T-cell (primary cell): ENCODE measurements around the gene GPRC5C. TPM values are rescaled to one million over a fixed set of nuclear protein-coding genes. Genes with fewer than 3 reads are reported as not detected.

Experiments used
- ATAC-seq, 4 experiments: fragments of 200-7000 bp in 3 of 4; fragments of 150-1000 bp in 1 of 4; cut with Tn5 transposase; replicated peaks in 1 of 4; 1 replicate in 3 of 4; 2 replicates in 1 of 4; pipeline ENCODE4 v1.10.0; 2021; ENCODE audit warnings: moderate library complexity in 3 of 4, mild to moderate bottlenecking in 2 of 4, moderate number of reproducible peaks in 1 of 4
- CTCF ChIA-PET, 2 donors: fragments of 300-600 bp; sonication (Branson Sonifier 250); formaldehyde crosslinking; loops; one replicate each; lab custom pipeline; 2022; ENCODE audit warnings: antibody characterized with exemption in 2 of 2; lab: Charles Lee
- POLR2A ChIA-PET, 2 donors: fragments of 300-600 bp; sonication (Branson Sonifier 250); formaldehyde crosslinking; loops; one replicate each; lab custom pipeline; 2022; ENCODE audit warnings: antibody characterized with exemption in 2 of 2; lab: Charles Lee
- DNase-seq, 35 experiments: peaks; one replicate each; pipeline versions ENCODE4 v3.0.0 to v3.0.0-alpha.2; 2013 to 2023
- H3K27ac ChIP-seq: one replicate; pipeline ENCODE4 v1.5.1; 2013; ENCODE audit warnings: low read length
- H3K27me3 ChIP-seq, 2 experiments: replicated peaks in 1 of 2; 1 replicate in 1 of 2; 2 replicates in 1 of 2; pipeline versions ENCODE4 v1.6.1 to v1.7.0; 2013; ENCODE audit warnings: low read length in 1 of 2, mixed read lengths in 1 of 2; ENCODE audit not compliant: control insufficient read depth in 2 of 2, insufficient read depth in 2 of 2; ENCODE audit errors: extremely low read depth in 1 of 2
- H3K36me3 ChIP-seq, 2 donors: 1 replicate in 1 of 2; 2 replicates in 1 of 2; pipeline versions ENCODE4 v1.6.1 to v1.7.0; 2013; ENCODE audit warnings: low read length in 1 of 2; ENCODE audit not compliant: control insufficient read depth in 2 of 2, insufficient read depth in 1 of 2; ENCODE audit errors: extremely low read depth in 1 of 2
- H3K4me1 ChIP-seq, 2 experiments: 1 replicate in 1 of 2; 2 replicates in 1 of 2; pipeline versions ENCODE4 v1.6.1 to v1.7.0; 2013; ENCODE audit warnings: low read length in 2 of 2, mixed read lengths in 1 of 2; ENCODE audit not compliant: insufficient read depth in 2 of 2, control insufficient read depth in 1 of 2; ENCODE audit errors: extremely low read depth in 1 of 2
- H3K4me3 ChIP-seq, 2 donors: 1 replicate in 1 of 2; 2 replicates in 1 of 2; pipeline versions ENCODE4 v1.5.1 to v1.7.0; 2013; ENCODE audit warnings: mild to moderate bottlenecking in 2 of 2, low read length in 1 of 2, moderate library complexity in 1 of 2; ENCODE audit not compliant: control insufficient read depth in 1 of 2; ENCODE audit errors: extremely low read depth in 1 of 2
- H3K9me3 ChIP-seq: 2 replicates; pipeline ENCODE4 v1.7.0; 2013
- H3K27ac Mint-ChIP-seq, 2 donors: one replicate each; pipeline ENCODE4 v1.8.0; 2020 to 2021; ENCODE audit warnings: mild to moderate bottlenecking in 2 of 2, mixed read lengths in 2 of 2
- H3K27me3 Mint-ChIP-seq, 2 donors: one replicate each; pipeline ENCODE4 v1.8.0; 2021 to 2022; ENCODE audit warnings: mixed read lengths in 2 of 2
- H3K36me3 Mint-ChIP-seq: one replicate; pipeline ENCODE4 v1.8.0; 2021; ENCODE audit warnings: mixed read lengths
- H3K4me1 Mint-ChIP-seq, 3 donors: one replicate each; pipeline ENCODE4 v1.8.0; 2020 to 2022; ENCODE audit warnings: mixed read lengths in 3 of 3, mild to moderate bottlenecking in 1 of 3
- H3K4me3 Mint-ChIP-seq, 3 donors: one replicate each; pipeline ENCODE4 v1.8.0; 2020 to 2022; ENCODE audit warnings: mild to moderate bottlenecking in 3 of 3, mixed read lengths in 3 of 3, moderate library complexity in 3 of 3
- H3K9me3 Mint-ChIP-seq, 3 donors: one replicate each; pipeline ENCODE4 v1.8.0; 2020 to 2022; ENCODE audit warnings: mixed read lengths in 3 of 3
- WGBS: methylation state at CpG from one replicate; pipeline ENCODE4 v1.1.5; 2013; ENCODE audit warnings: missing lambda C conversion rate; ENCODE audit not compliant: insufficient coverage; 5-methylcytosine and 5-hydroxymethylcytosine counted together
- total RNA-seq, 35 experiments: library from RNA in 6 of 35; stranded (reverse) in 6 of 35; fragments of 120-200 nt in 1 of 35; gene quantifications; one replicate each; pipeline versions ENCODE4 v1.2.1 to v1.2.4 and lab custom pipeline; 2013 to 2026

The GPRC5C gene
- total RNA-seq, 5 donors from 2014 or later (not counting 1 experiment from before 2014, with no cell fraction given), result 0.46 to 1.5 (median 0.55) TPM; not detected in 2

DNA sequence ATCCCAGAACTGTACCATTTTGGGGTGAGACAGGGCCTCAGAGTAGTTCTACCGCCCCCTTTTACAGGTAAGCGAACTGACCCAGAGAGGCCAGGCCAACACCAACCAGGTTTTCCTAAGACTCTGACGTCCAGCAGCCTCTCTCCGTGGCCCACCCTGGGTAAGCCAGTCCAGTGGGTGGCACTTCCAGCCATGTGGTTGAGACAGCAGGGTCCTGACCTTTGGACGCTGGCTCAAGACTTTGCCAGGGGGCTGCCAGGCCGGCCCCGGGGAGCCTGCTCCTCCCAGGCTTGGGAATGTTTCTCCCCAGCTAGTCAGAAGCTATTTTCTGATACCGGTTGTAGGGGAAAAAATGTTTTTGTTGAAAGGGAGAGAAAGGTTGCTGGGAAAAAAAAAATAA is 16.9 kb downstream of the GPRC5C start:
- no peak for DNase-seq
- 91% methylated on average over 7 of the region's 8 CpGs for WGBS
- Mint-ChIP-seq H3K27ac (no peak overlapping the region), H3K4me1 (peaks cover 0 to 16% (median 16%) of the 10 kb centered on the region in 3 donors), H3K9me3 (no peaks in the 10 kb centered on the region), H3K4me3 (no peak overlapping the region), H3K36me3 (no peaks in the 10 kb centered on the region), H3K27me3 (peaks cover 4 to 7% of the 10 kb centered on the region in 2 donors)
- Histone ChIP-seq H3K36me3 (no peaks in the 10 kb centered on the region), H3K4me3 (no peak overlapping the region), H3K4me1 (peaks cover 2 to 26% of the 10 kb centered on the region in 2 experiments), H3K9me3 (no peaks in the 10 kb centered on the region), H3K27me3 (peaks cover 0 to 49% of the 10 kb centered on the region in 2 experiments), H3K27ac (no peak overlapping the region)
- ChIA-PET POLR2A (no interaction called here), CTCF (interaction anchor here (0.6 to 0.7 kb wide), 2 partner anchors 48 to 79 kb away, joined by 3 to 4 read pairs; no protein-coding TSS in a partner anchor)
- ATAC-seq, result no peak

GRCh38 chr17:74449306-74449705 is 17.4 kb downstream of the GPRC5C start:
- Mint-ChIP-seq H3K36me3 (no peaks in the 10 kb centered on the region), H3K4me3 (no peak overlapping the region), H3K4me1 (peaks cover 0 to 17% (median 16%) of the 10 kb centered on the region in 3 donors), H3K9me3 (no peaks in the 10 kb centered on the region), H3K27me3 (peaks cover 4% of the 10 kb centered on the region in 2 donors), H3K27ac (no peak overlapping the region)
- Histone ChIP-seq H3K27ac (no peak overlapping the region), H3K27me3 (peaks cover 0 to 45% of the 10 kb centered on the region in 2 experiments), H3K9me3 (no peaks in the 10 kb centered on the region), H3K4me1 (peaks cover 2 to 30% of the 10 kb centered on the region in 2 experiments), H3K4me3 (no peak overlapping the region), H3K36me3 (no peaks in the 10 kb centered on the region)
- POLR2A ChIA-PET, result interaction anchor here in 1 of 2 donors (0.7 kb wide), 1 partner anchor 111 kb away, joined by 3 read pairs; no protein-coding TSS in a partner anchor
- ATAC-seq (no peak), DNase-seq (no peak)
- CTCF ChIA-PET, result no interaction called here
- 85% methylated on average over 10 of the region's 11 CpGs for WGBS

DNA sequence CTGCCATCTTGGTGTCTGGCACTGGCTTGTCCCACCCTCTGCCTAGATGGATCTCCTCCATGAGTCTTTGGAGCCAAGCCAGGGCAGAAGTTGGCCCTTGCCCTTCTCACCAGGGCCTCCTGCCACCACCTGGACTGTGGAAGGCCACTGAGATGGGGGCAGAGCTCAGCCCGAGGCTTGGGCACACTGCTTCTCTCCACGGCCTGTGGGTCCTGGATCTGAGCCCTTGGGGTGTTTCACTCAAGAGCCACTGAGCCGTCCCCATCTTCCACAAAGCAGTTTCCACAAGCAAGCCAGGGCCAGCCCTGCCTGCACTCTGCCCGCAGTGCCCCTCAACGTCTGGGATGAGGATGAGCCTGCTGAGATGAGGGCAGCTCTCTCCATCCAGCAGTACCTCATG is 17.9 kb downstream of the GPRC5C start:
- no peak overlapping the region for H3K27ac ChIP-seq
- no peaks in the 10 kb centered on the region for H3K36me3 Mint-ChIP-seq
- 75% methylated on average over 2 of the region's 5 CpGs for WGBS
- H3K36me3 ChIP-seq, result no peaks in the 10 kb centered on the region
- H3K4me3 Mint-ChIP-seq, result no peak overlapping the region
- no peak overlapping the region for H3K4me3 ChIP-seq
- DNase-seq (no peak), ATAC-seq (no peak)
- ChIA-PET CTCF (no interaction called here), POLR2A (interaction anchor here in 1 of 2 donors (0.7 kb wide), 1 partner anchor 111 kb away, joined by 3 read pairs; no protein-coding TSS in a partner anchor)
- peaks cover 0 to 18% (median 18%) of the 10 kb centered on the region in 3 donors for H3K4me1 Mint-ChIP-seq
- peaks cover 4% of the 10 kb centered on the region in 2 donors for H3K27me3 Mint-ChIP-seq
- no peaks in the 10 kb centered on the region for H3K9me3 ChIP-seq
- H3K27me3 ChIP-seq, result peaks cover 0 to 45% of the 10 kb centered on the region in 2 experiments
- peaks cover 2 to 34% of the 10 kb centered on the region in 2 experiments for H3K4me1 ChIP-seq
- no peaks in the 10 kb centered on the region for H3K9me3 Mint-ChIP-seq
- no peak overlapping the region for H3K27ac Mint-ChIP-seq

GRCh38 chr17:74450231-74450630 is 18.3 kb downstream of the GPRC5C start:
- WGBS, result 87% methylated on average over 3 of the region's 3 CpGs
- H3K9me3 Mint-ChIP-seq, result no peaks in the 10 kb centered on the region
- H3K27me3 ChIP-seq, result peaks cover 0 to 41% of the 10 kb centered on the region in 2 experiments
- no peak for DNase-seq
- H3K27ac Mint-ChIP-seq, result no peak overlapping the region
- no peak for ATAC-seq
- H3K9me3 ChIP-seq, result no peaks in the 10 kb centered on the region
- H3K36me3 ChIP-seq, result no peaks in the 10 kb centered on the region
- H3K27ac ChIP-seq, result no peak overlapping the region
- peaks cover 4% of the 10 kb centered on the region in 2 donors for H3K27me3 Mint-ChIP-seq
- peaks cover 2 to 35% of the 10 kb centered on the region in 2 experiments for H3K4me1 ChIP-seq
- H3K4me3 Mint-ChIP-seq, result no peak overlapping the region
- ChIA-PET POLR2A (no interaction called here), CTCF (no interaction called here)
- H3K4me1 Mint-ChIP-seq, result peaks cover 0 to 18% (median 18%) of the 10 kb centered on the region in 3 donors
- H3K4me3 ChIP-seq, result no peak overlapping the region
- no peaks in the 10 kb centered on the region for H3K36me3 Mint-ChIP-seq

DNA sequence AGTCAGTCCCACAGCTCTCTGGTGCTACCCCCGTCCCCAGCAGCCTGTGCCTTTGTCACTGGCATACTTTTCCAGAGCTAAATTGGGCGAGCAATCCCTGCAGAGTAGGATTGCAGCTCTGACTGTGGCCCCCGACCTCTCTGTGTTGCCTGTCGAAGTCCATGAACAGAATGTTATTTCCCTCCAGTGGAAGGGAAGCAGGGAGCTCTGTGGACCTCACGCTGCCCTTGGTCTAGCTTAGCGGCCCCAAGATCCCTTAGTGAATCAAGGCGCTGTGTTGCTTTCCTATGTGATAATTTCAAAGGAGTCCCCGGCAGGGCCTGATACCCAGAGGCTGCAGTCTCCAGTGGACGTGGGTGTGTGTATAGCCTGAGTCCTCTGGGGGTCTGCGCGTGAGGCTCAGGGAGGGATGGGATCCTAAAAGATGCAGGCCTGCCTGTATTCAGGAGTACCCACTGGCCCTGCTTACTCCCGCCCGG is 19.1 kb downstream of the GPRC5C start:
- no peak overlapping the region for H3K4me3 Mint-ChIP-seq
- H3K36me3 ChIP-seq, result no peaks in the 10 kb centered on the region
- H3K9me3 Mint-ChIP-seq, result no peaks in the 10 kb centered on the region
- H3K27me3 ChIP-seq, result peaks cover 0 to 36% of the 10 kb centered on the region in 2 experiments
- ChIA-PET CTCF (no interaction called here), POLR2A (no interaction called here)
- no peak overlapping the region for H3K27ac ChIP-seq
- H3K36me3 Mint-ChIP-seq, result no peaks in the 10 kb centered on the region
- no peak for ATAC-seq
- H3K27me3 Mint-ChIP-seq, result peaks cover 4% of the 10 kb centered on the region in 2 donors
- no peaks in the 10 kb centered on the region for H3K9me3 ChIP-seq
- peak overlapping the region in 1 of 2 donors; percentile 13 for H3K27ac Mint-ChIP-seq
- H3K4me1 ChIP-seq, result peaks cover 2 to 35% of the 10 kb centered on the region in 2 experiments
- peaks cover 0 to 21% (median 20%) of the 10 kb centered on the region in 3 donors for H3K4me1 Mint-ChIP-seq
- 84% methylated on average over 9 of the region's 13 CpGs for WGBS
- DNase-seq, result no peak
- H3K4me3 ChIP-seq, result no peak overlapping the region

DNA sequence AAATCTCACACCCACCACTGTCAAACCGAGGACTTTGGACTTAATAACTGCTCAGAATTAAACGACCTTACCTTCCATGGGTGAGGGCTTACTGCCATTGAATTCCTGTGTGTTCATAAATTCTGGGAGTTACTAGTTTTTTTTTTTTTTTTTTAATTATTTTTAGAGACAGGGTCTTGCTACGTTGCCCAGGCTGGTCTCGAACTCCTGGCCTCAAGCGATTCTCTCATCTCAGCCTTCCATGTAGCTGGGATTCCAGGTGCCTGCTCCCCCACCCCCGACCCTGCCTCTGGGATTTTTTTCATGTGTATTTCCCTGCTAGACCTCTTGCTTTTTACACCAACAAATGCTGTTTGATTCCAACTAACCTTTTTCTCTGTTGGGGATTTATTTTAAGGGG is 19.7 kb downstream of the GPRC5C start:
- ATAC-seq, result no peak
- Mint-ChIP-seq H3K27ac (no peak overlapping the region), H3K36me3 (no peaks in the 10 kb centered on the region), H3K9me3 (no peaks in the 10 kb centered on the region), H3K4me1 (peaks cover 0 to 24% (median 20%) of the 10 kb centered on the region in 3 donors), H3K4me3 (no peak overlapping the region), H3K27me3 (peaks cover 4% of the 10 kb centered on the region in 2 donors)
- no peak overlapping the region for H3K4me3 ChIP-seq
- no peak overlapping the region for H3K27ac ChIP-seq
- CTCF ChIA-PET, result interaction anchor here in 1 of 2 donors (0.5 kb wide), 1 partner anchor 946 kb away, joined by 3 read pairs; no protein-coding TSS in a partner anchor
- DNase-seq, result no peak
- peaks cover 2 to 32% of the 10 kb centered on the region in 2 experiments for H3K4me1 ChIP-seq
- peaks cover 0 to 32% of the 10 kb centered on the region in 2 experiments for H3K27me3 ChIP-seq
- H3K36me3 ChIP-seq, result no peaks in the 10 kb centered on the region
- POLR2A ChIA-PET, result no interaction called here
- no peaks in the 10 kb centered on the region for H3K9me3 ChIP-seq
- WGBS, result 100% methylated on average over 3 of the region's 6 CpGs
